WTC11 (cell line): ENCODE measurements around the gene TXNDC5. TPM values are rescaled to one million over a fixed set of nuclear protein-coding genes. Genes with fewer than 3 reads are reported as not detected.

Experiments used
- ATAC-seq: fragments of 200-7000 bp; cut with Tn5 transposase; 2 replicates; pipeline ENCODE4 v1.10.0; 2021; ENCODE audit warnings: mild to moderate bottlenecking, moderate library complexity
- CTCF ChIA-PET: fragments of 300-600 bp; sonication (Branson Sonifier 250); formaldehyde crosslinking; loops from one replicate; lab custom pipeline; 2021; ENCODE audit warnings: antibody characterized with exemption; lab: Charles Lee
- POLR2A ChIA-PET: fragments of 350-600 bp; sonication (Branson Sonifier 250); formaldehyde crosslinking; loops from one replicate; lab custom pipeline; 2021; ENCODE audit warnings: antibody characterized with exemption; lab: Charles Lee
- DNase-seq: peaks from one replicate; pipeline ENCODE4 v3.0.0; 2021; ENCODE audit warnings: low spot score
- H3K27ac Mint-ChIP-seq: 2 replicates; pipeline ENCODE4 v1.8.0; 2021; ENCODE audit warnings: mixed read lengths
- H3K27me3 Mint-ChIP-seq: 2 replicates; pipeline ENCODE4 v1.8.0; 2021; ENCODE audit warnings: low read depth, mild to moderate bottlenecking, moderate library complexity, mixed read lengths
- H3K36me3 Mint-ChIP-seq: 2 replicates; pipeline ENCODE4 v1.8.0; 2021; ENCODE audit warnings: mixed read lengths
- H3K4me1 Mint-ChIP-seq: 2 replicates; pipeline ENCODE4 v1.8.0; 2022; ENCODE audit warnings: mixed read lengths
- H3K4me3 Mint-ChIP-seq: 2 replicates; pipeline ENCODE4 v1.8.0; 2021; ENCODE audit warnings: mild to moderate bottlenecking, moderate library complexity, mixed read lengths
- H3K9me3 Mint-ChIP-seq: 2 replicates; pipeline ENCODE4 v1.8.0; 2021; ENCODE audit warnings: mixed read lengths
- GRHL2 ChIP-seq: fragments of 250-450 bp; sonication (Bioruptor Pico); IDR thresholded peaks from 2 replicates; pipeline ENCODE4 v1.8.0; 2022; ENCODE audit warnings: mild to moderate bottlenecking, moderate library complexity; ENCODE audit not compliant: insufficient replicate concordance, severe bottlenecking
- HMGA2 ChIP-seq: fragments of 250-450 bp; sonication (Bioruptor Pico); IDR thresholded peaks from 2 replicates; pipeline ENCODE4 v1.4.0; 2021; ENCODE audit warnings: mild to moderate bottlenecking, moderate library complexity
- MXD4 ChIP-seq: fragments of 250-450 bp; sonication (Bioruptor Pico); IDR thresholded peaks from 2 replicates; pipeline ENCODE4 v1.8.0; 2021; ENCODE audit warnings: mild to moderate bottlenecking, moderate library complexity, borderline replicate concordance
- NR3C1 ChIP-seq: sonication (generic); formaldehyde crosslinking; conservative IDR thresholded peaks from 2 replicates; pipeline ENCODE4 v1.8.1; 2023; ENCODE audit warnings: low read depth, mild to moderate bottlenecking, missing genetic modification reagents
- OVOL2 ChIP-seq: fragments of 250-450 bp; sonication (Bioruptor Pico); IDR thresholded peaks from 2 replicates; pipeline ENCODE4 v1.9.0; 2021; ENCODE audit warnings: mild to moderate bottlenecking, borderline replicate concordance
- PRRX2 ChIP-seq: fragments of 250-450 bp; sonication (Bioruptor Pico); IDR thresholded peaks from 2 replicates; pipeline ENCODE4 v1.8.0; 2021; ENCODE audit warnings: mild to moderate bottlenecking
- SP1 ChIP-seq: sonication (generic); formaldehyde crosslinking; conservative IDR thresholded peaks from 2 replicates; pipeline ENCODE4 v1.8.1; 2022; ENCODE audit warnings: missing genetic modification reagents
- ZNF121 ChIP-seq: sonication (generic); formaldehyde crosslinking; IDR thresholded peaks from 2 replicates; pipeline ENCODE4 v1.8.0; 2023; ENCODE audit warnings: missing genetic modification reagents
- ZNF396 ChIP-seq: fragments of 250-450 bp; sonication (Bioruptor Pico); IDR thresholded peaks from 2 replicates; pipeline ENCODE4 v1.8.0; 2021; ENCODE audit warnings: mild to moderate bottlenecking, moderate library complexity, borderline replicate concordance
- total RNA-seq: library from RNA; stranded (reverse); gene quantifications from 3 replicates; pipeline ENCODE4 v1.2.3, GENCODE V29; 2021
- TF ChIP-seq, protein P1 (sequence below): fragments of 250-450 bp; sonication (Bioruptor Pico); IDR thresholded peaks from 2 replicates; pipeline ENCODE4 v1.8.0; 2021; ENCODE audit warnings: mild to moderate bottlenecking
- TF ChIP-seq, protein P2 (sequence below): sonication (generic); formaldehyde crosslinking; IDR thresholded peaks from 2 replicates; pipeline ENCODE4 v1.8.0; 2022; ENCODE audit warnings: missing genetic modification reagents
- TF ChIP-seq, protein P3 (sequence below): fragments of 250-450 bp; sonication (Bioruptor Pico); conservative IDR thresholded peaks from 2 replicates; pipeline ENCODE4 v1.9.0; 2021; ENCODE audit warnings: mild to moderate bottlenecking
- TF ChIP-seq, protein P4 (sequence below): sonication (generic); formaldehyde crosslinking; conservative IDR thresholded peaks from 2 replicates; pipeline ENCODE4 v1.8.1; 2023; ENCODE audit warnings: mild to moderate bottlenecking, low read depth, missing genetic modification reagents, moderate library complexity
- TF ChIP-seq, protein P5 (sequence below): sonication (generic); formaldehyde crosslinking; IDR thresholded peaks from 2 replicates; pipeline ENCODE4 v1.8.1; 2023; ENCODE audit warnings: mild to moderate bottlenecking, missing genetic modification reagents, moderate library complexity
- TF ChIP-seq, protein P6 (sequence below): sonication (generic); formaldehyde crosslinking; IDR thresholded peaks from 2 replicates; pipeline ENCODE4 v1.8.1; 2023; ENCODE audit warnings: mild to moderate bottlenecking, missing genetic modification reagents
- TF ChIP-seq, protein P7 (sequence below): sonication (generic); formaldehyde crosslinking; IDR thresholded peaks from 2 replicates; pipeline ENCODE4 v1.8.1; 2022; ENCODE audit warnings: mild to moderate bottlenecking, missing genetic modification reagents, moderate library complexity, borderline replicate concordance
- TF ChIP-seq, protein P8 (sequence below): sonication (generic); formaldehyde crosslinking; IDR thresholded peaks from 2 replicates; pipeline ENCODE4 v1.8.1; 2023; ENCODE audit warnings: mild to moderate bottlenecking, missing genetic modification reagents, moderate library complexity

The TXNDC5 gene
- total RNA-seq, 1 experiment from 2014 or later, result 141 TPM

DNA sequence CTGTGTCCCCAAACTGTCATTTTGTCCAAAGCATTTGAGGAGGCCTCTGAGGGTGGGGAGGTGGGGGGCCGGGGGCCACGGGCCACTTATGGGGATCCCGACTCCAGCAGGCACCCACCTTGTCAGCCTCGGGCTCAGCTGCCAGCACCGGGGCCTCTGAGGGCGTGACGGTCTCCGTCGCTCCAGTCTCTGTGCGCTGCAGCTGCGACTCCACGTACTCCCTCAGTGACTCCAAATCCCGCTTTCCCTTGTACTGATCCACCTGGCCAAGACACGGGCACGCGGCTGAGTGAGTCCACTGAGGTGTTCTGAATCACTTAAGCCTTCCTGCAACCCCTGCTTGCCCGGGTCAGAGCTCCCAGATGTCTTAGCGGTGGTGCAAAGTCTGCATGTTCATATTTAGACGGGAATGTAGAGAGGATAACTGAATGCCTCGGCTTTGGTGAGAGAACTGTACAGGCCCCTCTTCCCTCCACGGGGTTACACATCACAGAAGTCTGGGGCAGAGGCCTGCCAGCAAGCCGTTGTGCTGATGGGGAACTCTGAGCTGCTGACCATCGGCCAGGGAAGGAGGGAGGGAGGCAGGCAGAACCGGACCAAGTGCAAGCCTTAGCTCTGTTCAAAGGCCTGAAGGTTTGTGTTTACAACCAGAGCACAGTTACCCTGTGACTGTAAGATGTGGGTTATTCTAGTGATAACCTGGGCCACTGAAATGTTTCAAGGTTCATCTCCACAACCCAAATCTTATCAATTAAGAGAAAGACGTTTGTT lies 21.8 kb downstream of the TXNDC5 start (continued):
- TF ChIP-seq, protein P1, sequence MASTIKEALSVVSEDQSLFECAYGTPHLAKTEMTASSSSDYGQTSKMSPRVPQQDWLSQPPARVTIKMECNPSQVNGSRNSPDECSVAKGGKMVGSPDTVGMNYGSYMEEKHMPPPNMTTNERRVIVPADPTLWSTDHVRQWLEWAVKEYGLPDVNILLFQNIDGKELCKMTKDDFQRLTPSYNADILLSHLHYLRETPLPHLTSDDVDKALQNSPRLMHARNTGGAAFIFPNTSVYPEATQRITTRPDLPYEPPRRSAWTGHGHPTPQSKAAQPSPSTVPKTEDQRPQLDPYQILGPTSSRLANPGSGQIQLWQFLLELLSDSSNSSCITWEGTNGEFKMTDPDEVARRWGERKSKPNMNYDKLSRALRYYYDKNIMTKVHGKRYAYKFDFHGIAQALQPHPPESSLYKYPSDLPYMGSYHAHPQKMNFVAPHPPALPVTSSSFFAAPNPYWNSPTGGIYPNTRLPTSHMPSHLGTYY (CRISPR knock-in tag), result no peak
- TF ChIP-seq, protein P2, sequence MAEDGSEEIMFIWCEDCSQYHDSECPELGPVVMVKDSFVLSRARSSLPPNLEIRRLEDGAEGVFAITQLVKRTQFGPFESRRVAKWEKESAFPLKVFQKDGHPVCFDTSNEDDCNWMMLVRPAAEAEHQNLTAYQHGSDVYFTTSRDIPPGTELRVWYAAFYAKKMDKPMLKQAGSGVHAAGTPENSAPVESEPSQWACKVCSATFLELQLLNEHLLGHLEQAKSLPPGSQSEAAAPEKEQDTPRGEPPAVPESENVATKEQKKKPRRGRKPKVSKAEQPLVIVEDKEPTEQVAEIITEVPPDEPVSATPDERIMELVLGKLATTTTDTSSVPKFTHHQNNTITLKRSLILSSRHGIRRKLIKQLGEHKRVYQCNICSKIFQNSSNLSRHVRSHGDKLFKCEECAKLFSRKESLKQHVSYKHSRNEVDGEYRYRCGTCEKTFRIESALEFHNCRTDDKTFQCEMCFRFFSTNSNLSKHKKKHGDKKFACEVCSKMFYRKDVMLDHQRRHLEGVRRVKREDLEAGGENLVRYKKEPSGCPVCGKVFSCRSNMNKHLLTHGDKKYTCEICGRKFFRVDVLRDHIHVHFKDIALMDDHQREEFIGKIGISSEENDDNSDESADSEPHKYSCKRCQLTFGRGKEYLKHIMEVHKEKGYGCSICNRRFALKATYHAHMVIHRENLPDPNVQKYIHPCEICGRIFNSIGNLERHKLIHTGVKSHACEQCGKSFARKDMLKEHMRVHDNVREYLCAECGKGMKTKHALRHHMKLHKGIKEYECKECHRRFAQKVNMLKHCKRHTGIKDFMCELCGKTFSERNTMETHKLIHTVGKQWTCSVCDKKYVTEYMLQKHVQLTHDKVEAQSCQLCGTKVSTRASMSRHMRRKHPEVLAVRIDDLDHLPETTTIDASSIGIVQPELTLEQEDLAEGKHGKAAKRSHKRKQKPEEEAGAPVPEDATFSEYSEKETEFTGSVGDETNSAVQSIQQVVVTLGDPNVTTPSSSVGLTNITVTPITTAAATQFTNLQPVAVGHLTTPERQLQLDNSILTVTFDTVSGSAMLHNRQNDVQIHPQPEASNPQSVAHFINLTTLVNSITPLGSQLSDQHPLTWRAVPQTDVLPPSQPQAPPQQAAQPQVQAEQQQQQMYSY, result no peak
- TF ChIP-seq ZNF121 (CRISPR knock-in tag) (no peak), MXD4 (CRISPR knock-in tag) (no peak), OVOL2 (CRISPR knock-in tag) (no peak)
- TF ChIP-seq, protein P3, sequence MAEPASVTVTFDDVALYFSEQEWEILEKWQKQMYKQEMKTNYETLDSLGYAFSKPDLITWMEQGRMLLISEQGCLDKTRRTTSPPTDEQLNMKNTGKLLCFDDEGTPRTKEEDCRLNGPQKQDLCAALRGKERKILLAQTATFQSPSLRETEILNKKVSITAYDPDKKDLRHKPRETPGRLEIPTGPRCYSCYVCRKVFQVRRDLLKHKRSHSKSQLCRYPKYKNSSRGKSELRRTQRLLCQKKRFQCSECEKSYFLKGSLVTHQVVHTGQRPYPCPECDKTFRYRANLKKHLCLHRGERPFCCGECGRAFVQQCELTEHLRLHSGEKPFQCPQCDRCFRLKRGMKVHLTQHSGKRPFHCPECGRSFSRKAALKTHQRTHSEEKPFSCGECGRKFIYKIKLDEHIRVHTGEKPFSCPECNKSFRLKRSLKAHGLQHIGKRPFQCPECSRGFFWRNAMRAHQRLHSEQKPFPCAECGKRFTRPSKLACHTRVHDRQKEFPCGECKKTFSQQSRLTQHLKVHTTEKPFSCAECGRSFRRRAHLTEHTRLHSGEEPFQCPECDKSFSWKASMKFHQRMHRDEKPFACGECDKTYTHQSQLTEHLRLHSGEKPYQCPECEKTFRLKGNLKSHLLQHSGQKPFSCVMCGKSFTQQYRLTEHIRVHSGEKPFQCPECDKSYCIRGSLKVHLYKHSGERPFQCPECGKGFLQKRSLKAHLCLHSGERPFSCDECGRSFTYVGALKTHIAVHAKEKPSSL (CRISPR knock-in tag), result no peak

DNA sequence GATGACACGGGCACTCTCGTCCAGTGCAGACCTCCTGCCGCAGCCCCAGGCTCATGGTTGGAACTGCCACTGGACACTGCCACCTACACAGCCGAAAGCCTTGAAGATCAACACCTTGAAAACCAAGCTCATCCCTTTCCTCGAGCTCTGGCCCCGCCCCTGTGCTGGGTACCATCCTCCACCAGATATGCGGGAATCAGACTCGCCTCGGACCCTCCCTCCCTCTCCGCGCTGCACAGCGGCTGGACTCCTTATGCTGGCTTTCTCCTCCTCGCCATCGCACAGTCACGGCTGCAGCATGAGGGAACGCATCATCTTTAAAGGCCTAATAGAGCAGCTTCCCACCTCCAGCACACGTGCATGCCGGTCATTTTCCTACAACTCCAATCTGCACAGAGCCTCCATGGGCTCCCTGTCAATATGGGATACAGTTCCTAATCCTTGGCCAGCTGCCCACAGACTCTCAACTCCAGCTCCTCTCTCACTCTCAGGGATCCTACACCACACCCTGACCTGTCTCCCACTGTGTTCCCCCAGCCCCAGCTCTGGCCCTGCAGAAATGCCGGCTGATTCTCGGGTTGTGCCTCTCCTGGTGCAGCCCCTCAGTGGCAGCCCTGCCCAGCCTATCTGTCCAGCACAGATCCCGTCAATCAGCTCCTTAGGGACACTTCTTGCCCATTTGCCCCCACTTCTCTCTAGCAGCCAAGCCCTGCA lies 23.2 kb downstream of the TXNDC5 start:
- no peak overlapping the region for H3K27ac Mint-ChIP-seq
- ATAC-seq, result no peak
- CTCF ChIA-PET, result interaction anchor here (0.6 kb wide), 1 partner anchor 462 kb away, joined by 4 read pairs; no protein-coding TSS in a partner anchor

DNA sequence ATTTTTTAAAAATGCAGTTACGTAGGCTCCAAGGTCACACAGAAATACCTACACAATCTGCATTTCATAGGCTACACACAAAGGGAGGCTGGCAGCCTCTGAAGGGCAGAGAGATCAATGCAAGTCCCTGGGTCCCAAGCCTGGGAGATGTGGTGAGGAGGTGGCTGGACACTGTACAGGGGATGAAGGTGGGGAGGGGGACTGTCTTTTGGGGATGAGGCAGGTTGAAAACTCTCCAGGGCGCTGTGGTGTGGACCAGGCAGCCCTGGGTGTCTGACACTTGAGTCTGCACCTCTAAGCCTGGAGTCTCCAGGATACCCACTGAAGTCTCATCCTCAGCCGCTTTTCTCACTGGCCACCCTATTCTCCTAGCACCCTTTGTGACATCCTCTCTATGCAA lies 24.5 kb downstream of the TXNDC5 start:
- Mint-ChIP-seq H3K4me1 (no peaks in the 10 kb centered on the region), H3K36me3 (peaks cover 85% of the 10 kb centered on the region), H3K4me3 (no peak overlapping the region), H3K9me3 (no peaks in the 10 kb centered on the region), H3K27ac (no peak overlapping the region), H3K27me3 (no peaks in the 10 kb centered on the region)
- ATAC-seq, result no peak
- DNase-seq, result no peak
- POLR2A ChIA-PET, result interaction anchor here (0.6 kb wide), 1 partner anchor 269 kb away, joined by 3 read pairs; no protein-coding TSS in a partner anchor
- CTCF ChIA-PET, result no interaction called here
- TF ChIP-seq NR3C1 (CRISPR knock-in tag) (no peak), SP1 (CRISPR knock-in tag) (no peak), PRRX2 (no peak), ZNF396 (no peak)
- TF ChIP-seq, protein P4, sequence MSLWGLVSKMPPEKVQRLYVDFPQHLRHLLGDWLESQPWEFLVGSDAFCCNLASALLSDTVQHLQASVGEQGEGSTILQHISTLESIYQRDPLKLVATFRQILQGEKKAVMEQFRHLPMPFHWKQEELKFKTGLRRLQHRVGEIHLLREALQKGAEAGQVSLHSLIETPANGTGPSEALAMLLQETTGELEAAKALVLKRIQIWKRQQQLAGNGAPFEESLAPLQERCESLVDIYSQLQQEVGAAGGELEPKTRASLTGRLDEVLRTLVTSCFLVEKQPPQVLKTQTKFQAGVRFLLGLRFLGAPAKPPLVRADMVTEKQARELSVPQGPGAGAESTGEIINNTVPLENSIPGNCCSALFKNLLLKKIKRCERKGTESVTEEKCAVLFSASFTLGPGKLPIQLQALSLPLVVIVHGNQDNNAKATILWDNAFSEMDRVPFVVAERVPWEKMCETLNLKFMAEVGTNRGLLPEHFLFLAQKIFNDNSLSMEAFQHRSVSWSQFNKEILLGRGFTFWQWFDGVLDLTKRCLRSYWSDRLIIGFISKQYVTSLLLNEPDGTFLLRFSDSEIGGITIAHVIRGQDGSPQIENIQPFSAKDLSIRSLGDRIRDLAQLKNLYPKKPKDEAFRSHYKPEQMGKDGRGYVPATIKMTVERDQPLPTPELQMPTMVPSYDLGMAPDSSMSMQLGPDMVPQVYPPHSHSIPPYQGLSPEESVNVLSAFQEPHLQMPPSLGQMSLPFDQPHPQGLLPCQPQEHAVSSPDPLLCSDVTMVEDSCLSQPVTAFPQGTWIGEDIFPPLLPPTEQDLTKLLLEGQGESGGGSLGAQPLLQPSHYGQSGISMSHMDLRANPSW (CRISPR knock-in tag), result no peak
- TF ChIP-seq, protein P5, sequence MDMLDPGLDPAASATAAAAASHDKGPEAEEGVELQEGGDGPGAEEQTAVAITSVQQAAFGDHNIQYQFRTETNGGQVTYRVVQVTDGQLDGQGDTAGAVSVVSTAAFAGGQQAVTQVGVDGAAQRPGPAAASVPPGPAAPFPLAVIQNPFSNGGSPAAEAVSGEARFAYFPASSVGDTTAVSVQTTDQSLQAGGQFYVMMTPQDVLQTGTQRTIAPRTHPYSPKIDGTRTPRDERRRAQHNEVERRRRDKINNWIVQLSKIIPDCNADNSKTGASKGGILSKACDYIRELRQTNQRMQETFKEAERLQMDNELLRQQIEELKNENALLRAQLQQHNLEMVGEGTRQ (CRISPR knock-in tag), result no peak
- TF ChIP-seq, protein P6, sequence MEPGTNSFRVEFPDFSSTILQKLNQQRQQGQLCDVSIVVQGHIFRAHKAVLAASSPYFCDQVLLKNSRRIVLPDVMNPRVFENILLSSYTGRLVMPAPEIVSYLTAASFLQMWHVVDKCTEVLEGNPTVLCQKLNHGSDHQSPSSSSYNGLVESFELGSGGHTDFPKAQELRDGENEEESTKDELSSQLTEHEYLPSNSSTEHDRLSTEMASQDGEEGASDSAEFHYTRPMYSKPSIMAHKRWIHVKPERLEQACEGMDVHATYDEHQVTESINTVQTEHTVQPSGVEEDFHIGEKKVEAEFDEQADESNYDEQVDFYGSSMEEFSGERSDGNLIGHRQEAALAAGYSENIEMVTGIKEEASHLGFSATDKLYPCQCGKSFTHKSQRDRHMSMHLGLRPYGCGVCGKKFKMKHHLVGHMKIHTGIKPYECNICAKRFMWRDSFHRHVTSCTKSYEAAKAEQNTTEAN (CRISPR knock-in tag), result no peak
- TF ChIP-seq, protein P7, sequence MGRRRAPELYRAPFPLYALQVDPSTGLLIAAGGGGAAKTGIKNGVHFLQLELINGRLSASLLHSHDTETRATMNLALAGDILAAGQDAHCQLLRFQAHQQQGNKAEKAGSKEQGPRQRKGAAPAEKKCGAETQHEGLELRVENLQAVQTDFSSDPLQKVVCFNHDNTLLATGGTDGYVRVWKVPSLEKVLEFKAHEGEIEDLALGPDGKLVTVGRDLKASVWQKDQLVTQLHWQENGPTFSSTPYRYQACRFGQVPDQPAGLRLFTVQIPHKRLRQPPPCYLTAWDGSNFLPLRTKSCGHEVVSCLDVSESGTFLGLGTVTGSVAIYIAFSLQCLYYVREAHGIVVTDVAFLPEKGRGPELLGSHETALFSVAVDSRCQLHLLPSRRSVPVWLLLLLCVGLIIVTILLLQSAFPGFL (CRISPR knock-in tag), result no peak

More for the DNA sequence above, 23.2 kb downstream of the TXNDC5 start:
- Mint-ChIP-seq H3K4me3 (no peak overlapping the region), H3K4me1 (no peaks in the 10 kb centered on the region), H3K27me3 (no peaks in the 10 kb centered on the region), H3K9me3 (no peaks in the 10 kb centered on the region), H3K36me3 (peaks cover 87% of the 10 kb centered on the region)
- DNase-seq, result no peak
- POLR2A ChIA-PET, result no interaction called here
- TF ChIP-seq GRHL2 (no peak), HMGA2 (CRISPR knock-in tag) (no peak)
- TF ChIP-seq, protein P8, sequence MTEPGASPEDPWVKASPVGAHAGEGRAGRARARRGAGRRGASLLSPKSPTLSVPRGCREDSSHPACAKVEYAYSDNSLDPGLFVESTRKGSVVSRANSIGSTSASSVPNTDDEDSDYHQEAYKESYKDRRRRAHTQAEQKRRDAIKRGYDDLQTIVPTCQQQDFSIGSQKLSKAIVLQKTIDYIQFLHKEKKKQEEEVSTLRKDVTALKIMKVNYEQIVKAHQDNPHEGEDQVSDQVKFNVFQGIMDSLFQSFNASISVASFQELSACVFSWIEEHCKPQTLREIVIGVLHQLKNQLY (CRISPR knock-in tag), result no peak
